HG02588 (cell line): ENCODE data around the gene CLRN2.
"Not testable (repeated sequence)": the region's sequence is repeated elsewhere in the genome, so short reads cannot be mapped to it uniquely, and the experiment has no call there.

Experiments used
- ATAC-seq: cut with Tn5 transposase; IDR thresholded peaks from one replicate; pipeline ENCODE4 v1.9.1; 2021; ENCODE audit warnings: mild to moderate bottlenecking, moderate library complexity; ENCODE audit not compliant: unreplicated experiment

CLRN2 gene

GRCh38 chr4:17544205-17544604 is 29.2 kb downstream of the CLRN2 start:
- no peak for ATAC-seq

- no peak for ATAC-seq
These were observed 29.9 kb downstream of the CLRN2 start for GRCh38 chr4:17544831-17545234.

- no peak for ATAC-seq
These were observed 30.6 kb downstream of the CLRN2 start for GRCh38 chr4:17545374-17546140.

DNA sequence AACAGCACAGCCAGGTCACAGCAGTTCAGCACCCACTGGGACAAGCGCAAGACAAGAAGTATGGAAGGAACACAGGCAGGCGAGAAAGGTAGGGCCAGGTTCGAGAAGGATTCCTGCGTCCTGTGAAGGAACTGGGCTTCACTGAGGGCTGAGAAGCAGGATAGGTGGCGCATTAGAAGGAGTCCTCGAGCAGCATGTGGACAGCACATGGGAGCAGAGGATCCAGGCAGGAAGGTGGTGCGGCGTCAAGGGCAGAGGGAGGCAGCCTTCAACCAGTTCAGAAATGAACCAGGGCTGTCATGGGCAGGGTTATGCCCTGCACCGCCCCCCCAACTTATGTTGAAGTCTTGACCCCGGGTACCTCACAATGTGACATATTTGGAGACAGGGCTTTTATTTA is 31.3 kb downstream of the CLRN2 start:
- ATAC-seq: no peak

GRCh38 chr4:17546678-17547077 is 31.7 kb downstream of the CLRN2 start:
- ATAC-seq: no peak

DNA sequence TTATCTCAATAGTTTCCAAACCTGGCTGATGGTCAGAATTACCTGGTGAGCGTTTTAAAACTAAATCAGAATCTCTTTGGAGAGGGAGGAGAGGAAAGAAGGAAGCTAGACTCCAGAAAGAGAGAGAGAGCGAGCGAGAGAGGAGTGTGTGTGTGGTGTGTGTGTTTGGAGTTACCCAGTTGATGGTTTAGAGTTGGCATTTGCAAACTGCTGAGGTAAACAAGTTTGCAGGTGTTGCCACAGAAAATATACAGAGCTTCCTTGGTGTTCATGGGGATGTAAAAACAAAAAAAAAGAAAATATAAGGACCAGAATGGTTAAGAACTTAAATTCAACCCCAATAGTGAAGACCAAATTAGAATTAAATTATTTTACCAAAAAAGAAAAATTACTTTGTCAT is 35.6 kb downstream of the CLRN2 start:
- no peak for ATAC-seq

DNA sequence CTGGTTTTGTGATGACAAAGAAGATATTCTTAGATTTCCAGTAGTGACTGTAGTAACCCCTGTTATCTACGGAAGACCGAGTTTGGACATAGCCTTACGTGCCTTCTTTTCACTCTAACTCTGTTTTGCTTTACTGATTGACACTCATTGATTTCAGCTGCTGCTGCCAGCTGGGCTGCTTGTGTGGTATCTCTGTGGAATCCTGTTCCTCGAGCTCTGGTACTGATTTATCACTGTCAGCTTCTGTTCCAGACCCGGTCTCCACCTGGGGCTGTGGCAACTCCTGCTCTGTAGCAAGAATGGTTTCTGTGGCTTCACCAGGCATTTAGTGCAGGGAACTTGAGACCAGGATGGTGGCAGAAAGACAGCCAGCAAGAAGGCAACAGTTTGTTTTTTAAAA is 37.5 kb downstream of the CLRN2 start:
- no peak for ATAC-seq

DNA sequence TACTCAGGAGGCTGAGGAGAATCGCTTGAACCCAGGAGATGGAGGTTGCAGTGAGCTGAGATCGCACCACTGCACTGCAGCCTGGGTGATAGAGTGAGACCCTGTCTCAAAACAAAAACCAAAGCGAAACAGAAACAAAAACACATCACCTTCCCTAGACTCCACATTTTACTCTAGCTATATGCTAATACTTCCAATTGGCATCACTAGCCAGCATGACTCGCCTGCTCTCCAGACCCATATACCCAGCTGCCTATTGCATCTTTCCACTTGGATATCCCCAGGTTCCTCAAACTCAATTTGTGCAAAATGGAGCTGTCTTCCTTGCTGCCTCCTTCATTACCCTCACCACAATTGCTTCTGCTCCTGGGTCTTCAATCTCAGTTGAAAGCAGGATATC is 39.6 kb downstream of the CLRN2 start:
- ATAC-seq: no peak

- ATAC-seq: no peak
These were observed 41.5 kb downstream of the CLRN2 start for GRCh38 chr4:17556498-17556897.

- ATAC-seq: no peak
These were observed 42.9 kb downstream of the CLRN2 start for GRCh38 chr4:17557880-17558279.

GRCh38 chr4:17558941-17559708 is 44.2 kb downstream of the CLRN2 start:
- no peak for ATAC-seq

DNA sequence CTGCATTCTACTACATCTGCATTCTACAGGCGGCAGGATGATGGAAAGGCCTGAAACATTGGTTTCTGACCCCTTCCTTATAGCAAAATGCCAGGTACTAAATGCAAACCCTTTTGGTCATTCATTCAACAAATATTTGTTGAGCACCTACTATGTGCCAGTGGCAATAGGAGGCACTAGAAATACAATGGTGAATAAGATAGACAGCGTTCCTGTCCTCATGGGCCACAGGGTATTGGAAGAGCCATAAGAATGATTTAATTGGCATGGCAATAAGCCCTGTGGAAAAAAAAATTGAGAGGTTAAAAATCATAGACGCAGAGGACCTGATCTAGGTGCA is 44.7 kb downstream of the CLRN2 start:
- ATAC-seq: no peak

GRCh38 chr4:17560065-17560673 is 45.2 kb downstream of the CLRN2 start:
- ATAC-seq: no peak

DNA sequence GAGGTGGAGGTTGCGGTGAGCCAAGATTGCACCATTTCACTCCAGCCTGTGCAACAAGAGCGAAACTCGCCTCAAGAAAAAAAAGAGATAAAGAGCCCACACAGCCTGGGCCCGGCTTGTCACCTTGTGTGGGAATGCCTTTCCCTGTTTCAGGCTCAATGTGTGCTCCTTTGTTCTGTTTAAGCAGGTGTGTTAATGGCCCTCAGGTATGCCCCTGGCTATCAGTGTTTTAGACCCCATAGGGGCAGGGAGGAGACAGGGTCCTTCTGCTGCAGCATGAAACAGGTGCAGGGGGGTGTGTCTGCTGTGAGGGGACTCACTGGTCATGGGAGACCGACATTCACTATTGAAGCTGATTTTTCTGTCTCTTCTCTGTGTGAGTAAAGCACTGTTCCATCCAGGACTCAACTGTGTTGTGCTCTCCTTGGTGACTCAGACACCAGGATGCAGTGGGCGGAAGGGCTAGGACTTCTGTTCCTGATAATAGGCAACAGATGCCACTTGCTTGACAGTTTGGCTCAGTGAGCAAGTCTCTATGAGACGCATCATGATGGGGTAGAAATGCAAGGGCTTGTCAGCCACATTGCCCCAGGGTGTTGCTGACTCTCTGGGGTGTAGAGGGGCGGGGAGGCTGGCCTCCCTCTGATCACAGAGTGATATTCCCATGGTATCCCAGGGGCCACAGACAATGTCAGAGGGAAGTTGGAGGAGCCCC is 46.4 kb downstream of the CLRN2 start:
- no peak for ATAC-seq

- no peak for ATAC-seq
These were observed 47.2 kb downstream of the CLRN2 start for GRCh38 chr4:17562157-17562556.

DNA sequence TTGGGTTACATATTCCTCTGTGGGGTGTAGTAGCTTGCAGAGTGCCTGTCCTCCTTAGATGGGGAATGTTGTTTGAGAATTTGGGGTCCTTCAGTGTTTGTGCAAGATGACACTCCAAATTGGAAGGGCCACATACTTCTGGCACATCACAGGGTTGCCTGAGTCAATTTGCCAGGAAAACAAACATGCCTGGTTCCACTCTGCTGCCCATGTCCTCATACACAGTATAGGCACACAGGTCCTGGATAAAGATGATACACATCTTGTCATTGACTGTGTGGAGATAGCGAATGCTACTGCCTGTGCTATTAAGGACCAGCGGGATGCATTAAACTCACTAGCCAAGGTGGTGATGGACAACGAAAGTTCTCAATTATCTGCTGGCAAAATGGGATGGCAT is 50.9 kb downstream of the CLRN2 start:
- no peak for ATAC-seq

DNA sequence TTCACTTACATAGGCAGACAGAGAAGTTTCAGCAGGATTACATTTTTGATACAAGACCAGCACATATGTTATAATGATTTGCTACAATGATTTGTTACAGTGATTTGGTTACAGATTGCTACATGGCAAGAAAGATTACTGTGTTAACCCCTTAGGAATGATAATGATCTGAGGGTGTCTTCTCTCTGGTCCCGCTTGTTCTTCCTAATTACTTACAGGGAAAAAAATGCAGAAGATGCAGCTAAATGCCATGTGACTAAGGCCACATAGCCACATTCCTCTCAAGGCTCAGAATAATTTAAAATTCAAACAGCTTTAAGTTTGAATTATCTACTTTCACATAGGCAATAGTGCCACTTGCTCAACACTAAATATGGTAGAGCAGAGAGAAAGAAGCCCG is 52.3 kb downstream of the CLRN2 start:
- ATAC-seq: no peak

- no peak for ATAC-seq
These were observed 59.2 kb downstream of the CLRN2 start for GRCh38 chr4:17574206-17574605.

DNA sequence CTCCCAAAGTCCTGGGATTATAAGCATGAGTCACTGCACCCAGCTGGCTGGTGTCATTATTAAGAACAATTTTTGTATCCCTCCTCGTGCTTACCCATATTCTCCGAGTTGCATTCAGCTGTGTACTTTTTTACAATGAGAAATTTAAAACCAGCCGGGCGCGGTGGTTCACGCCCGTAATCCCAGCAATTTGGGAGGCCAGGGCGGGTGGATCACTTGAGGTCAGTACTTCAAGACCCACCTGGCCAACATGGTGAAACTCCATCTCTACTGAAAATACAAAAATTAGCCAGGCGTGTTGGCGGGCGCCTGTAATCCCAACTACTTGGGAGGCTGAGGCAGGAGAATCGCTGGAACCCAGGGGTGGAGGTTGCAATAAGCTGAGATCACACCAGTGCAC is 60.2 kb downstream of the CLRN2 start:
- not testable (repeated sequence) for ATAC-seq
